ENCODE data around the gene PPP1R12C. TPM values are rescaled to one million over a fixed set of nuclear protein-coding genes. Genes with fewer than 3 reads are reported as not detected.
"Not testable (repeated sequence)": the region's sequence is repeated elsewhere in the genome, so short reads cannot be mapped to it uniquely, and the experiment has no call there.

PPP1R12C gene
- total RNA-seq, 1 donor from 2014 or later, result 219 TPM

DNA sequence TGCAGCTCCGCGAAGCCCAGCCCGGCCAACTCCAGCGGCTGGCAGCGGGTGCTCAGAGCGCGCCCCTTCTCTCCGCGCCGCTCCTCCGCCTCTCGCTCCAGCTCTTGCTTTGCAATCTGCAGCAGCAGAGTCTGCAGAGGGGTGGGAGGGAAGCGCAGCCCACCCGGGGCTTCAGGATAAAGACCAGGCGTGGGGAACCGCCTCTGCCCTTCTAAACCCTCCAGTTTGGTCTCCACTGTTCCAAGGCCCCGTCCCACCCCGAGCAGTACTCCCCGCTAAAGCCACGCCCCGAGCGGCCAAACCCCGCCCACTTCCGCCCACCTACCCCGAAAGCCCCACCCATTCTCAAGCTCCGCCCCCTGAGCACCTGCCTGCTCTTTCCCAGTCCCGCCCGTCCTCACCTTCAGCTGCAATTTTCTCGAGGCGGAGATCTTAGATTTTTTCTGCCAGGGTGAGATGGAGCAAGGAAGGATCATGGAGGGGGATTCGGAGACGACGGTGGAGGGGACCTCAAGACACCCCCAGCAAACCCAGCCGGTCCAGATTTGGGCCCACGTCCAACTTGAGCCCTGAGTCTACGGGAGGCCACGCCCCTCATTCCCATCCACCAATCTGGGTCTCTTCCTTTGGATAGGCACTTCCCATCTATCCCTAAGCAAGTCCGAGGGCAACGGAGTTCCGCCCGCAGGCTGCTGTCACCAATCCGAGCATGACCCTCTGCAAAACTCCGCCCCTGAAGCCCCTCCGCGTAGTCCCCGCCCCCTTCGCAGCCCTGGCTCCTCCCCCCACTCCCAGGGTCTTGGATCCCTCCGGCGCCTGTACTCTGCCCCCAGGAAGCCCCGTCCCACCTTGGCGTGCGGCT is 39.0 kb upstream of the PPP1R12C start:
- Histone ChIP-seq H3K9me3 (no peaks in the 10 kb centered on the region), H3K27me3 (peaks cover 22% of the 10 kb centered on the region), H3K4me1 (no peaks in the 10 kb centered on the region), H3K36me3 (no peaks in the 10 kb centered on the region), H3K4me3 (no peak overlapping the region), H3K27ac (no peak overlapping the region)
- no peak for DNase-seq (ENCODE audit: low spot score in 2 of 2)
- intact Hi-C loops (cut with DNase I), result no loop called here
- TF ChIP-seq, protein P1, sequence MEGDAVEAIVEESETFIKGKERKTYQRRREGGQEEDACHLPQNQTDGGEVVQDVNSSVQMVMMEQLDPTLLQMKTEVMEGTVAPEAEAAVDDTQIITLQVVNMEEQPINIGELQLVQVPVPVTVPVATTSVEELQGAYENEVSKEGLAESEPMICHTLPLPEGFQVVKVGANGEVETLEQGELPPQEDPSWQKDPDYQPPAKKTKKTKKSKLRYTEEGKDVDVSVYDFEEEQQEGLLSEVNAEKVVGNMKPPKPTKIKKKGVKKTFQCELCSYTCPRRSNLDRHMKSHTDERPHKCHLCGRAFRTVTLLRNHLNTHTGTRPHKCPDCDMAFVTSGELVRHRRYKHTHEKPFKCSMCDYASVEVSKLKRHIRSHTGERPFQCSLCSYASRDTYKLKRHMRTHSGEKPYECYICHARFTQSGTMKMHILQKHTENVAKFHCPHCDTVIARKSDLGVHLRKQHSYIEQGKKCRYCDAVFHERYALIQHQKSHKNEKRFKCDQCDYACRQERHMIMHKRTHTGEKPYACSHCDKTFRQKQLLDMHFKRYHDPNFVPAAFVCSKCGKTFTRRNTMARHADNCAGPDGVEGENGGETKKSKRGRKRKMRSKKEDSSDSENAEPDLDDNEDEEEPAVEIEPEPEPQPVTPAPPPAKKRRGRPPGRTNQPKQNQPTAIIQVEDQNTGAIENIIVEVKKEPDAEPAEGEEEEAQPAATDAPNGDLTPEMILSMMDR (IDR thresholded peaks at IDR 0.05), result no peak

DNA sequence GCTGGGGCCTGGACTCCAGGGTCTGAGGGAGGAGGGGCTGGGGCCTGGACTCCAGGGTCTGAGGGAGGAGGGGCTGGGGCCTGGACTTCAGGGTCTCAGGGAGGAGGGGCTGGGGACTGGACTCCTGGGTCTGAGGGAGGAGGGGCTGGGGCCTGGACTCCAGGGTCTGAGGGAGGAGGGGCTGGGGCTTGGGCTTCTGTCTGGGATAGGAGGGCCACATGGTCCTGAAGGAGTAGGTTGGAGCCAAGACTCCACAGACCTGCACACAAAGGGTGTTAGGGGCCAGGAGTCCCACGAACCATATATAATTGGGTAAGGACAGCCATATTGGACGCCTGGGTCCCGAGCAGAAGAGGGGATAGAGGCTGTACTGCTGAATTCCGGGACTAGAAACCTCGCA is 38.3 kb upstream of the PPP1R12C start:
- H3K4me3 ChIP-seq; H3K9me3 ChIP-seq; intact Hi-C loops (cut with DNase I); DNase-seq (ENCODE audit: low spot score in 2 of 2); H3K27ac ChIP-seq; H3K4me1 ChIP-seq; H3K36me3 ChIP-seq: not testable (repeated sequence)
- peaks cover 15% of the 10 kb centered on the region for H3K27me3 ChIP-seq

DNA sequence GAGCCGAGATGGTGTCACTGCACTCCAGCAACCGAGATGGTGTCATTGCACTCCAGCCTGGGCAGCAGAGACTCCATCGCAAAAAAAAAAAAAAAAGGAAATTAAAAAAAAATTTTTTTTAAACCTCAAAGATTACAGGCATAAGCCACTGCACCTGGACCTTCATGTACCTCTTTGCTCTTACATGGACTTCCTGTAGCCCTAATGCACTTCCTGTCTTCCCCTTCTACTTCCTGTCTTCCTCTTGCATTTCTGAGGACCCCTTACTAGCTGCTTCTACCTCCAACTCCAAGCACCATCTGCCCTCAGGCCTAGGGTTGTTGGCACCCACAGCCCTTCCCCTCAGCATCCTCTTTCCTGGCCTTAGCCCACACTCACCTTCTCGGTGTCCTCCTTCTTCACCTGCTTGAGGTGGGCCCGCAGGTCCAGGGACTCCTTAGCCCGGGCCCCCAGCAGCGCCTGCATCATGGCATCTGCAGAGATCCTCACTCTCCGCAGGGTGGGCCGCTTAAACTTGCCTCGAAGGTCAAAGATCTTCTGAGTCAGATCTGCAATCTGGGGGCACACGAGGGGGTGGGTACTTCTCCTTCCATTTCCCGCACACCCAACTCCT is 36.3 kb upstream of the PPP1R12C start:
- H3K27me3 ChIP-seq, result peaks cover 9% of the 10 kb centered on the region
- TF ChIP-seq, protein P1 (IDR thresholded peaks at IDR 0.05), result no peak
- H3K36me3 ChIP-seq, result no peaks in the 10 kb centered on the region
- no peaks in the 10 kb centered on the region for H3K4me1 ChIP-seq
- H3K9me3 ChIP-seq, result no peaks in the 10 kb centered on the region
- no peak for DNase-seq (ENCODE audit: low spot score in 2 of 2)
- no peak overlapping the region for H3K4me3 ChIP-seq
- intact Hi-C loops (cut with DNase I), result no loop called here
- no peak overlapping the region for H3K27ac ChIP-seq

DNA sequence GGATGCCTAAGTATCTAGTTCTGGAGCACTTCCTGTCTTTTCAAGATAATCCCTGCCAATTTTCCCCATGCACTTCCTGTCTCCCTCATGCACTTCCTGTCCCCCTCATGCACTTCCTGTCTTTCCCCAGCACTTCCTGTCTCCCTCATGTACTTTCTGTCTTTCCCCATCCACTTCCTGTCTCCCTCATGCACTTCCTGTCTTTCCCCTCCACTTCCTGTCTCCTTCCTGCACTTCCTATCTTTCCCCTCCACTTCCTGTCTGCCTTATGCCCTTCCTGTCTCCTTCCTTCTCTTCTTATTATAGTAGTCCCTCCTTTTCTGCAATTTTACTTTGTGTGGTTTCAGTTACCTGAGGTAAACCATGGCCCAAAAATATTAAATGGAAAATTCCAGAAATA is 34.6 kb upstream of the PPP1R12C start:
- Histone ChIP-seq H3K4me1 (no peaks in the 10 kb centered on the region), H3K36me3 (no peaks in the 10 kb centered on the region), H3K9me3 (no peaks in the 10 kb centered on the region), H3K27me3 (peaks cover 11% of the 10 kb centered on the region), H3K4me3 (no peak overlapping the region), H3K27ac (no peak overlapping the region)
- DNase-seq (ENCODE audit: low spot score in 2 of 2), result no peak
- TF ChIP-seq, protein P1 (IDR thresholded peaks at IDR 0.05), result no peak
- intact Hi-C loops (cut with DNase I), result no loop called here

DNA sequence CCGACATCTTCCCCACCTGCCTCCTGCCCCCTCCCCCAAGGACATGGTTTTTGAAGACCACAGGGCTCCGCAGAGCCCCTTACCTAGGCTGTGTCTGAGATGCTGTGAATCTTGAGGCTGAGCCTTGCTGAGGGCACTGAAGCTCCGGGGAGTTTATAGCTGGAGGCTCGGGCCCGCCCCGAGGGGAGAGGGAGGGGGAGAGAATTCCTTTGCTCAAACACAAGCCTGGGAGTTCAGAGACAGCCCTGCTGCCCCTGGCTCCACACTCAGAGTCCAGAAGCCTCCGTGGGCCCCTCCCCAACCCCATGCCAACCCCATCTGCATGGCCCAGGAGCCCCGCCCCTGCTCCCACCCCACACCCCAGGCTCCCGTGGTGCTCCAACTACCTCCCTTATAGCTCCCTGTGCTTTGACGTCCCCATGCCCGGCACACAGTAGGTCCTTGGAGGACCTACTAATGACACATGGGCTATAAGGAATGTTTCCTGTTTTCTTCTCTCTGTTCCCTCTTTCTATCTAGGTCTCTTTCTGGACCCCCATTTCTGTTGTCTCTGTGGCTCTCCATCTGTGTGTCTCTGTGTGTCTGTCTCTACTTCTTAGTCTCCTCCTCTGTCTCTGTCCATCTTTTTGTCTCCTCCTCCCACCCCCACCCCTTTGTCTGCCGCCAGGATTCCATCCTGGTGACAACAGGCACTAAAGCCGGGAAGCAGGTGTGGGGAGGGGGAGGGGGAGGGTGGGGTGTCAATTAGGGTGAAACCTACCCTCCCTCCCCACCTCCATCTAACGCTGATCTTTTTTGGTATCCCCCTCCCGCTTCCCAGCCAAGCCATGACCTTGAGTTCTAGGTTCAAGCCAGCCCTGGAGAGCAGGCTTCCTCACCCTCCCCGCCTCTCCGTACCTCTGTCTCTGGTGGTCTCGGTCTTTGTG is 31.9 kb upstream of the PPP1R12C start, which contains the start of gene TNNT1:
Gene TNNT1 (minus strand): TSS at position 129 of the 926 bp plus-strand sequence. CDS start 2,049 bp downstream, outside the sequence.
- H3K27me3 ChIP-seq, result peaks cover 12% of the 10 kb centered on the region
- no peaks in the 10 kb centered on the region for H3K9me3 ChIP-seq
- no peak within 1 kb of the TSS for H3K4me3 ChIP-seq
- no peaks in the 10 kb centered on the region for H3K36me3 ChIP-seq
- no peak for DNase-seq (ENCODE audit: low spot score in 2 of 2)
- no peaks in the 10 kb centered on the region for H3K4me1 ChIP-seq
- no peak within 1 kb of the TSS for H3K27ac ChIP-seq
- TF ChIP-seq, protein P1 (IDR thresholded peaks at IDR 0.05), result no peak
- intact Hi-C loops (cut with DNase I), result no loop called here

Measured in ascending aorta (tissue), 2 donors.